A549 (cell line): Measurements from ENCODE around the gene RNF213. TPM values are rescaled to one million over a fixed set of nuclear protein-coding genes. Genes with fewer than 3 reads are reported as not detected.

Experiments used
- ATAC-seq, 2 experiments: fragments of 200-7000 bp in 1 of 2; fragments of >200 bp in 1 of 2; cut with Nextera tagmentation in 1 of 2; cut with Tn5 transposase in 1 of 2; 3 replicates each; pipeline versions ENCODE4 v1.8.0 to v1.9.1; 2018 to 2020; ENCODE audit warnings: mild to moderate bottlenecking in 1 of 2, moderate library complexity in 1 of 2
- CTCF ChIA-PET: fragments of 300-600 bp; sonication (Branson Sonifier 250); formaldehyde crosslinking; extraction: SDS; loops from one replicate; lab custom pipeline; 2021; ENCODE audit warnings: antibody characterized with exemption, inconsistent platforms; lab: Yijun Ruan, JAX
- POLR2A ChIA-PET: fragments of 350-600 bp; formaldehyde crosslinking; extraction: SDS; loops from one replicate; lab custom pipeline; 2021; ENCODE audit warnings: antibody characterized with exemption, inconsistent platforms; lab: Yijun Ruan, JAX
- DNase-seq, 2 experiments: peaks; one replicate each; pipeline versions ENCODE4 v3.0.0 to v3.0.0-alpha.2; 2011 to 2016; ENCODE audit warnings: low read depth in 1 of 2, low spot score in 1 of 2
- FAIRE-seq: peaks from 2 replicates; lab custom pipeline; 2011; peaks lifted over from hg19 to GRCh38; lab: Jason Lieb, UNC
- H3K27ac ChIP-seq, 2 experiments: fragments of >200 bp; sonication (Bioruptor Twin); formaldehyde crosslinking; 3 replicates each; pipeline ENCODE4 v1.5.1; 2016 to 2017
- H3K4me1 ChIP-seq: fragments of >200 bp; sonication (Bioruptor Twin); formaldehyde crosslinking; 3 replicates; pipeline ENCODE4 v1.6.1; 2016
- H3K4me2 ChIP-seq: fragments of >200 bp; sonication (Bioruptor Twin); formaldehyde crosslinking; 3 replicates; pipeline ENCODE4 v1.6.1; 2016
- H3K4me3 ChIP-seq: fragments of >200 bp; sonication (Bioruptor Twin); formaldehyde crosslinking; 3 replicates; pipeline ENCODE4 v1.5.1; 2016
- H3K9me3 ChIP-seq: fragments of >200 bp; sonication (Bioruptor Twin); formaldehyde crosslinking; 3 replicates; pipeline ENCODE4 v1.6.1; 2016
- ATOH8 ChIP-seq: fragments of 250-450 bp; sonication (Bioruptor Pico); IDR thresholded peaks from 2 replicates; pipeline ENCODE4 v1.5.0; 2020; ENCODE audit warnings: low read depth, mild to moderate bottlenecking, moderate library complexity
- CHD2 ChIP-seq: fragments of 150-350 bp; IDR thresholded peaks from 2 replicates; pipeline ENCODE4 v1.6.1; 2014; ENCODE audit warnings: low read length; ENCODE audit not compliant: partially characterized antibody
- CHD4 ChIP-seq: fragments of 200-600 bp; sonication (generic); IDR thresholded peaks from 2 replicates; pipeline ENCODE4 v1.6.1; 2016; ENCODE audit warnings: antibody characterized with exemption, mild to moderate bottlenecking, borderline replicate concordance
- E2F6 ChIP-seq: IDR thresholded peaks from 2 replicates; pipeline ENCODE4 v1.6.1; 2012; ENCODE audit warnings: low read depth, borderline replicate concordance
- EHMT2 ChIP-seq: fragments of 200-600 bp; sonication (generic); IDR thresholded peaks from 2 replicates; pipeline ENCODE4 v1.6.1; 2016; ENCODE audit warnings: antibody characterized with exemption, low read depth, mild to moderate bottlenecking, moderate library complexity
- ESRRA ChIP-seq: fragments of 150-350 bp; IDR thresholded peaks from 2 replicates; pipeline ENCODE4 v1.6.1; 2014; ENCODE audit warnings: mild to moderate bottlenecking, low read length, borderline replicate concordance
- FOSL2 ChIP-seq, 2 experiments: fragments of 450-650 bp in 1 of 2; fragments of >200 bp in 1 of 2; sonication (Bioruptor Twin) in 1 of 2; formaldehyde crosslinking; IDR thresholded peaks; 2 replicates each; pipeline versions ENCODE4 v1.5.0 to v1.6.1; 2016 to 2020; ENCODE audit warnings: mild to moderate bottlenecking in 1 of 2, moderate library complexity in 1 of 2
- GATA3 ChIP-seq: IDR thresholded peaks from 2 replicates; pipeline ENCODE4 v1.6.1; 2012; ENCODE audit warnings: borderline replicate concordance
- HOXB13 ChIP-seq: fragments of 250-450 bp; sonication (Bioruptor Pico); IDR thresholded peaks from 2 replicates; pipeline ENCODE4 v1.5.0; 2020; ENCODE audit warnings: low read depth, mild to moderate bottlenecking, moderate library complexity
- HOXB5 ChIP-seq: fragments of 250-450 bp; sonication (Bioruptor Pico); IDR thresholded peaks from 2 replicates; pipeline ENCODE4 v1.5.0; 2020; ENCODE audit warnings: mild to moderate bottlenecking, moderate library complexity
- JUN ChIP-seq, 2 experiments: fragments of >200 bp; sonication (Bioruptor Twin); formaldehyde crosslinking; IDR thresholded peaks; 2 replicates in 1 of 2; 3 replicates in 1 of 2; pipeline ENCODE4 v1.6.1; 2016 to 2017
- POLR2A ChIP-seq: IDR thresholded peaks from 2 replicates; pipeline ENCODE4 v1.6.1; 2012; ENCODE audit warnings: mild to moderate bottlenecking, low read length
- POLR2AphosphoS2 ChIP-seq: conservative IDR thresholded peaks from 2 replicates; pipeline ENCODE4 v1.6.1; 2012; ENCODE audit warnings: low read length, improper control_type of control experiment, inconsistent platforms
- RNF2 ChIP-seq: fragments of 200-600 bp; sonication (generic); IDR thresholded peaks from 2 replicates; pipeline ENCODE4 v1.6.1; 2016; ENCODE audit warnings: low read depth, mild to moderate bottlenecking, antibody characterized with exemption, moderate library complexity, borderline replicate concordance
- TP53 ChIP-seq: fragments of 250-450 bp; sonication (Bioruptor Pico); IDR thresholded peaks from 2 replicates; pipeline ENCODE4 v1.5.0; 2021; ENCODE audit warnings: mild to moderate bottlenecking, moderate library complexity
- ZFP36 ChIP-seq: fragments of 450-650 bp; IDR thresholded peaks from 2 replicates; pipeline ENCODE4 v1.6.1; 2014; ENCODE audit warnings: borderline replicate concordance; ENCODE audit not compliant: partially characterized antibody
- WGBS: methylation state at CpG from one replicate; pipeline ENCODE4 v1.1.6; 2017; ENCODE audit errors: missing lambda C conversion rate; 5-methylcytosine and 5-hydroxymethylcytosine counted together
- polyA plus RNA-seq, 4 experiments: library from polyadenylated mRNA; depleted of rRNA in 3 of 4; stranded (reverse); fragments of >200 nt; fragmentation: RNase III in 1 of 4; extraction: RNeasy Plus Mini Kit Qiagen cat#74134 plus additional on column Dnase treatment in 1 of 4; gene quantifications; 2 replicates in 3 of 4; 3 replicates in 1 of 4; pipeline ENCODE4 v1.2.3, GENCODE V29; 2011 to 2017
- TF ChIP-seq, protein P1 (sequence below): fragments of 250-450 bp; sonication (Bioruptor Pico); IDR thresholded peaks from 2 replicates; pipeline ENCODE4 v1.5.0; 2021; ENCODE audit warnings: mild to moderate bottlenecking, moderate library complexity, borderline replicate concordance
- TF ChIP-seq, protein P2 (sequence below): fragments of 150-350 bp; IDR thresholded peaks from 2 replicates; pipeline ENCODE4 v1.6.1; 2014; ENCODE audit warnings: low read depth, mild to moderate bottlenecking, low read length
- TF ChIP-seq, protein P3 (sequence below): fragments of 450-650 bp; IDR thresholded peaks from 2 replicates; pipeline ENCODE4 v1.6.1; 2014; ENCODE audit warnings: antibody characterized with exemption

Gene RNF213
- polyA plus RNA-seq, 2 of the 4 experiments (the other 2 are of a cell fraction): 59.1 to 127 TPM

- Histone ChIP-seq H3K4me1 (no peaks in the 10 kb centered on the region), H3K9me3 (no peaks in the 10 kb centered on the region), H3K4me2 (no peak overlapping the region), H3K27ac (no peak overlapping the region), H3K4me3 (no peak overlapping the region)
- no peak for DNase-seq
- no peak for FAIRE-seq
- no peak for ATAC-seq
- WGBS: 86% methylated on average over 7 of the region's 7 CpGs
- POLR2A ChIA-PET: no interaction called here
- CTCF ChIA-PET: no interaction called here
- TF ChIP-seq EHMT2 (no peak), JUN (IDR thresholded peaks at IDR 0.05) (0 out of 5 replicates have a peak, but pooled peaks of 1 of the 2 experiments have one; percentile 8)
These were observed 126.4 kb downstream of the RNF213 start for GRCh38 chr17:80387071-80387470.

DNA sequence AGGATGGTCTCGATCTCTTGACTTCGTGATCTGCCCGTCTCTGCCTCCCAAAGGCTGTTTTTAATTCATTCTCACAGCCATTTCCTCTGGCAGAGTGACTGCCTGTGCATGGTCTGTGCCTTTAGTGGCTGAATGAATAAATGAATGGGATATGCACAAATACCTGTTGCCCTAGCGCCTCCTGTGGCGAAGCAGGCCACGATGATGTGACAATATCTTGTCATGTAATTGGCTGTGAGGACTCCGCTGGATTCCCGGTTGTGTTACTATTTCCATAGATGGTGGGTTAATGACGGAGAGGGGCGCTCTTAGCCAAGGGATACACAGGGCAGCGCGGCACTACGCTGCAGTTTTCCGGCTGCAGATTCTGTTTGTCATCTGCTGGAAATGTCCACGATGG lies 127.5 kb downstream of the RNF213 start:
- ATAC-seq: peak in 1 of 2 experiments; percentile 10; a peak in 2 of 6 replicates
- H3K27ac ChIP-seq: no peak overlapping the region
- H3K4me2 ChIP-seq: no peak overlapping the region
- TF ChIP-seq ESRRA (no peak), HOXB5 (CRISPR knock-in tag) (no peak), POLR2A (no peak)
- TF ChIP-seq, all 56 proteins: peak for 0
- no peaks in the 10 kb centered on the region for H3K9me3 ChIP-seq
- WGBS: 95% methylated on average over 15 of the region's 15 CpGs
- H3K4me1 ChIP-seq: no peaks in the 10 kb centered on the region
- ChIA-PET CTCF (no interaction called here), POLR2A (no interaction called here)
- DNase-seq (no peak), FAIRE-seq (no peak)
- H3K4me3 ChIP-seq: no peak overlapping the region

GRCh38 chr17:80388601-80389000 lies 127.9 kb downstream of the RNF213 start:
- TF ChIP-seq, protein P1, sequence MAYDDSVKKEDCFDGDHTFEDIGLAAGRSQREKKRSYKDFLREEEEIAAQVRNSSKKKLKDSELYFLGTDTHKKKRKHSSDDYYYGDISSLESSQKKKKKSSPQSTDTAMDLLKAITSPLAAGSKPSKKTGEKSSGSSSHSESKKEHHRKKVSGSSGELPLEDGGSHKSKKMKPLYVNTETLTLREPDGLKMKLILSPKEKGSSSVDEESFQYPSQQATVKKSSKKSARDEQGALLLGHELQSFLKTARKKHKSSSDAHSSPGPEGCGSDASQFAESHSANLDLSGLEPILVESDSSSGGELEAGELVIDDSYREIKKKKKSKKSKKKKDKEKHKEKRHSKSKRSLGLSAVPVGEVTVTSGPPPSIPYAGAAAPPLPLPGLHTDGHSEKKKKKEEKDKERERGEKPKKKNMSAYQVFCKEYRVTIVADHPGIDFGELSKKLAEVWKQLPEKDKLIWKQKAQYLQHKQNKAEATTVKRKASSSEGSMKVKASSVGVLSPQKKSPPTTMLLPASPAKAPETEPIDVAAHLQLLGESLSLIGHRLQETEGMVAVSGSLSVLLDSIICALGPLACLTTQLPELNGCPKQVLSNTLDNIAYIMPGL (CRISPR knock-in tag): no peak
- TF ChIP-seq HOXB5 (CRISPR knock-in tag) (no peak), FOSL2 (IDR thresholded peaks at IDR 0.05) (no peak), FOSL2 (CRISPR knock-in tag; IDR thresholded peaks at IDR 0.05) (no peak), JUN (IDR thresholded peaks at IDR 0.05) (no peak), POLR2AphosphoS2 (no peak), CHD2 (no peak), GATA3 (no peak), RNF2 (no peak), TP53 (CRISPR knock-in tag) (no peak), ZFP36 (no peak), ATOH8 (no peak), HOXB13 (CRISPR knock-in tag) (no peak), CHD4 (no peak), E2F6 (no peak)
- TF ChIP-seq, protein P2, sequence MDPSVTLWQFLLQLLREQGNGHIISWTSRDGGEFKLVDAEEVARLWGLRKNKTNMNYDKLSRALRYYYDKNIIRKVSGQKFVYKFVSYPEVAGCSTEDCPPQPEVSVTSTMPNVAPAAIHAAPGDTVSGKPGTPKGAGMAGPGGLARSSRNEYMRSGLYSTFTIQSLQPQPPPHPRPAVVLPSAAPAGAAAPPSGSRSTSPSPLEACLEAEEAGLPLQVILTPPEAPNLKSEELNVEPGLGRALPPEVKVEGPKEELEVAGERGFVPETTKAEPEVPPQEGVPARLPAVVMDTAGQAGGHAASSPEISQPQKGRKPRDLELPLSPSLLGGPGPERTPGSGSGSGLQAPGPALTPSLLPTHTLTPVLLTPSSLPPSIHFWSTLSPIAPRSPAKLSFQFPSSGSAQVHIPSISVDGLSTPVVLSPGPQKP: no peak
- TF ChIP-seq, protein P3, sequence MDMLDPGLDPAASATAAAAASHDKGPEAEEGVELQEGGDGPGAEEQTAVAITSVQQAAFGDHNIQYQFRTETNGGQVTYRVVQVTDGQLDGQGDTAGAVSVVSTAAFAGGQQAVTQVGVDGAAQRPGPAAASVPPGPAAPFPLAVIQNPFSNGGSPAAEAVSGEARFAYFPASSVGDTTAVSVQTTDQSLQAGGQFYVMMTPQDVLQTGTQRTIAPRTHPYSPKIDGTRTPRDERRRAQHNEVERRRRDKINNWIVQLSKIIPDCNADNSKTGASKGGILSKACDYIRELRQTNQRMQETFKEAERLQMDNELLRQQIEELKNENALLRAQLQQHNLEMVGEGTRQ: no peak
- H3K4me2 ChIP-seq: no peak overlapping the region
- ChIA-PET CTCF (interaction anchor here (0.6 kb wide), 1 partner anchor 19 kb away, joined by 3 read pairs; no protein-coding TSS in a partner anchor), POLR2A (no interaction called here)
- ATAC-seq: no peak
- H3K9me3 ChIP-seq: no peaks in the 10 kb centered on the region
- no peak overlapping the region for H3K27ac ChIP-seq
- DNase-seq: no peak
- H3K4me3 ChIP-seq: no peak overlapping the region
- FAIRE-seq: no peak
- no peaks in the 10 kb centered on the region for H3K4me1 ChIP-seq
- 92% methylated on average over 10 of the region's 10 CpGs for WGBS
